GM12891 (cell line): ENCODE results near the gene MYOM1.

ENCODE experiments used
- DNase-seq: peaks from one replicate; pipeline ENCODE4 v3.0.0; 2011; ENCODE audit warnings: low spot score; ENCODE audit not compliant: insufficient read length
- FAIRE-seq: peaks from 2 replicates; lab custom pipeline; 2011; peaks lifted over from hg19 to GRCh38; lab: Jason Lieb, UNC
- PAX5 ChIP-seq: IDR thresholded peaks from 2 replicates; pipeline ENCODE4 v1.6.1; 2011; ENCODE audit warnings: low read length, moderate library complexity, mild to moderate bottlenecking; ENCODE audit not compliant: insufficient read depth, severe bottlenecking
- POLR2A ChIP-seq: IDR thresholded peaks from 2 replicates; pipeline ENCODE4 v1.6.1; 2011; ENCODE audit warnings: low read depth, low read length, control low read depth
- POLR2AphosphoS5 ChIP-seq: IDR thresholded peaks from 2 replicates; pipeline ENCODE4 v1.6.1; 2011; ENCODE audit warnings: low read depth, low read length, control low read depth
- POU2F2 ChIP-seq: IDR thresholded peaks from 2 replicates; pipeline ENCODE4 v1.6.1; 2011; ENCODE audit warnings: low read depth, mild to moderate bottlenecking, control low read depth, low read length, moderate library complexity
- SPI1 ChIP-seq: IDR thresholded peaks from 2 replicates; pipeline ENCODE4 v1.6.1; 2011; ENCODE audit warnings: low read depth, low read length, control low read depth
- TAF1 ChIP-seq: IDR thresholded peaks from 2 replicates; pipeline ENCODE4 v1.6.1; 2011; ENCODE audit warnings: low read depth, low read length, control low read depth

MYOM1 gene

DNA sequence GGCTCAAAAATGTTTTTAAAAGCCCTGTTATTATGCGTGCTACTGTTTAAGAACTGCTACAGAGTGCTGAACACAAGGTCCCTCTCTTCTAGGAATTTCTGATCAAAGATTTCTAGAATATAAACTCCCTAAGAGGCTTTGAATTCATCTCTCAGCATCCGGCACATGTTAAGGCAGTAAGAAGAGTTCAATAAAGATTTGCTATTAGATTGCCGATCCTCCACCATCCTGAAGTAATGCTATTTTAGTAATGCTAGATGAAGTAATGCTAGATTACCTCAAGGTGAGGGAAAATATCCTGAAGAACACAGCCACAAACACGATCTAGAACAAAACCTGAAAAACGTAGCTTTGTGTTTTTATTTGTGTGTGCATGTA is 41.2 kb upstream of the MYOM1 start:
- FAIRE-seq (peak; percentile 33), DNase-seq (no peak)
- TF ChIP-seq POLR2AphosphoS5 (peak; percentile 4; the same call in 1 of the 2 replicates), PAX5 (no peak), TAF1 (no peak), POU2F2 (no peak)

DNA sequence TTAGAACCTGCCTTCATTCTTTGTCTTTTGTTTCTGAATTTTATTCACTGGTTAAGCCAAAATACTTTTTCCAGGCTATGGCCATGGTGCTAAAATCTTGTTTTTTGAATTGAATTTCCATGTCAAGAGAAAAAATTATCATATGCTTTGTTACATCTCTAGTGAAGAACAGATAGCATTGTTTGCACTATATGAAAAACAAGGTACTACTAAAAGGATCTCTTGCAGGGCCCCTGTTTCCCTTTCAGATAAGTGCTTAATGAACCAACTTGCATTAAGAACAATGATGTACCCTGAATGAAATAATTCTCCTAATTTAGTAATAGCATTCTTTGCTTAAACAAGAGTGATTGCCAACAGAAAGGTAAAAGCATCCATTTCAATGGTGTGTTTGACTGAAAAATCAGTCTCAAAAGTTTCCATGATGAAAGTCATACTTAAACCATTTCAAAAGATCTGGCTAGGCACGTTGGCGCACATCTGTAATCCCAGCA is 37.9 kb upstream of the MYOM1 start:
- FAIRE-seq, result no peak

DNA sequence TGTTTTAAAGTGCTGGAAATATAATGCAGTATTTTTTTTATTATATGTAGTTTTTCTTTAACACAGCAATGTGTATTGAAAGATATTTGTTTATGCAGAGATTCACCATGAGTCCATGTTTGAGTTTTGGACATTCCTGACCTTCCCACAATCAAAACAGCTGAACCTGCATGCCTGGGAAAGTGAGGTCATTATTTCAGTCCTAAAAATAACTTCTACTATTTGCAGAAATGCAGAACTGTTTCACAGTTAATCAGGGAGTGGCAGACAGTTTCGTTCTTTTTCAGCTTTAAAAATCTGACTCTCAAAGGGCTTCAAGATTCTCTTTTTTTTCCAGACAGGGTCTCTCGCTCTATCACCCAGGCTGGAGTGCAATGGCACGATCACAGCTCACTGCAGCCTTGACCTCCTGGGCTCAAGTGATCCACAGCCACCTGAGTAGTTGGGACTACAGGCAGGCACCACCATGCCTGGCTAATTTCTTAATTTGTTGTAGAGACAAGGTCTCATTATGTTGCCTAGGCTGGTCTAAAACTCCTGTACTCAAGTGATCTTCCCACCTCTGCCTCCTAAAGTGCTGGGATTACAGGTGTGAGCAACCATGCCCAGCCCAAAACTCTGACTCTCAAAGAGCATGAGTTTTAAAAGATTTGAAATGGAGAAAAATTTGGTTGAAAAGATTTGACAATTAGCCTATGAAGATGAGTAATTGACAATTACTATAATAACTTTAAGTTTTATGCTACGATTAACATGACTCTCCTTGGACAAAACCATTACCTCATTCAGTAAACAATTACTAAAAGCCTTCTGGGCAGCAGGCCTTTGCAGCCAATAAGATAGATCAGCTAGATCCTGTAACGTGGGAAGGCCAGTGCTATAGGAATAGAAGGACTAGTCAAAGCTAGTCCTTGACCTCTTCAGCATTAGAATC is 37.2 kb upstream of the MYOM1 start:
- no peak for FAIRE-seq

More for the DNA sequence above, 37.9 kb upstream of the MYOM1 start:
- TF ChIP-seq POLR2AphosphoS5 (no peak), POLR2A (no peak; the same call in 1 of the 2 replicates), PAX5 (no peak), SPI1 (no peak), TAF1 (no peak), POU2F2 (no peak)
- no peak for DNase-seq

DNA sequence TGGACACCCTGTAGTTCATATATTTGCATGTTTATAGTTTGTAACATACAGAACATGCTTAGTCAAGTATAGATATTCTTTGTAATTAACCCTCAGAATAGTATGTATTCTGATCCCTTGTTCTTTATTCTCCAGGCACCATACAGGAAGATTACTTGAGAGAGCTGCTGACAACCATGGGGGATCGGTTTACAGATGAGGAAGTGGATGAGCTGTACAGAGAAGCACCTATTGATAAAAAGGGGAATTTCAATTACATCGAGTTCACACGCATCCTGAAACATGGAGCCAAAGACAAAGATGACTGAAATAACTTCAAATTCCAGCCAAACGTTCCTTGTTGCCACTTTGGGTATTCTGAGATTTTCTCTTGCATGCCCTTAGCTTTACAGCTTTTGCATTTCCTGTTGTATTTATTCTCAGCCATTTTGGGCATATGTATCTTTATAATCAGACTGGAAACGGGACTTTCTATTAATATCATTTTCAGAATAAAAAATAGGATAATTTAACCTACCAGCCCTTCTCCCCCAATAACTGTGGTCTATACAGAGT is 35.9 kb upstream of the MYOM1 start:
- TF ChIP-seq TAF1 (no peak), SPI1 (peak; percentile 76), POLR2AphosphoS5 (no peak)
- peak; percentile 89 for FAIRE-seq

More for the DNA sequence above, 37.2 kb upstream of the MYOM1 start:
- no peak for DNase-seq
- TF ChIP-seq POLR2A, result 0 out of 2 replicates have a peak, but pooled peaks have one; percentile 10
- TF ChIP-seq PAX5, result no peak
- peak; percentile 75 for TF ChIP-seq SPI1
- no peak for TF ChIP-seq POU2F2
- peak; percentile 47; the same call in 1 of the 2 replicates for TF ChIP-seq POLR2AphosphoS5

DNA sequence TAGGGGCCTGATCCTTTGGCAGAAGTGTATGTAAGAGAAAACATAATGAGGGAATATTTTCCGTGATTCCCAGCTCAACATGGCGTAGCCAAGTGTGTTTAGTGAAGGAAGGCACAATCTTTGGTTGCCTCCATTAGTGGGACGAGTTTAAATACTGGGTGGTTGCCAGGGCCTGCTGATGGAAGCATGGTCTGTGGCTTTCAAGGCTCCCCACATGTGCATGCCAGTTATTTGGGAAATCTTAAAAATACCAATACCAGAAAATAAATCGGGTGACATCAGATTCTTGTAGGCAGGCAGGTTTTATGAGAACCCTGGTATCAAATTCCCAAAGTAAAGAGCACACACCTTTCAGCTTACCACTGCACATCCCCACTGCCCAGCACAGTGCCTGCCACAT is 35.0 kb upstream of the MYOM1 start:
- no peak for FAIRE-seq

More for the DNA sequence above, 35.9 kb upstream of the MYOM1 start:
- no peak for DNase-seq

DNA sequence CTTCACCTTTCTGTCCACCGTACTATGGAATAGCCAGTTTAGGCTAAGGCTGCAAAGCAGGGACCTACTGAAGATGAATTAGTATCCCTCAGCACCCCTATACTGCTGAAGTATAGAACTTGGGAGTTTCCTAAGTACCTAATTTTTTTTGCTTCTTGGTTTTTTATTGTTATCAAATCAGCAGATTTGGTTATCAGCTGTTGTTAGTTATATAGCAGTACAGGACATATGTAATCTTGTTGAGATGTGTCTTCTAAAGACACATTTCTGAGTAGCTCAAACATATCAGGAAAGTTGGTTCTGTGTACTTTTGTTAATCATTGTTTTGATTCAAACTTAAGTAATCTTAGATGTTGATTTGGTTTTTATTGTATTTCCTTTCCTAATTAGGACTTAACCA is 33.1 kb upstream of the MYOM1 start:
- DNase-seq (no peak), FAIRE-seq (peak; percentile 5)
- 0 out of 2 replicates have a peak, but pooled peaks have one; percentile 7 for TF ChIP-seq POLR2A
- no peak for TF ChIP-seq SPI1
- no peak for TF ChIP-seq POU2F2
- TF ChIP-seq POLR2AphosphoS5, result no peak

More for the DNA sequence above, 35.0 kb upstream of the MYOM1 start:
- TF ChIP-seq POLR2A, result no peak
- no peak for TF ChIP-seq POLR2AphosphoS5
- no peak for TF ChIP-seq TAF1
- no peak for TF ChIP-seq SPI1
- no peak for TF ChIP-seq POU2F2
- TF ChIP-seq PAX5, result no peak
- no peak for DNase-seq

DNA sequence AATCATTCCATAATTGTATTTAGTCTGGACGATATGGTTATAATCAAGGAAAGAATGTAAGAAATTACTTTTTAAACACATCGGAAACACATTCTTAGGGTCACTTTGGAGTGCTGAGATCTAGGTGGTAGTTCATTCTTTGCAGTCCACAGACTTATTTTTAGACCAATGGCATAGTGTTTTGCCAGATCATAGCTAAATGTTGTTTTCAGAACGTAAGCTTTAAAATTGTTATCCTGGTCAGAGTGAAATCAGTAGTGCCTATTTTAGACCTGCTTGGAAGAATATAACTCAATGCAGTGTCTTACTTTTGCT is 32.2 kb upstream of the MYOM1 start:
- DNase-seq, result no peak
- TF ChIP-seq TAF1, result no peak
- no peak for TF ChIP-seq PAX5
- no peak for TF ChIP-seq POU2F2
- TF ChIP-seq POLR2AphosphoS5, result peak; percentile 63; the same call in 1 of the 2 replicates
- no peak for TF ChIP-seq POLR2A
- FAIRE-seq, result no peak

DNA sequence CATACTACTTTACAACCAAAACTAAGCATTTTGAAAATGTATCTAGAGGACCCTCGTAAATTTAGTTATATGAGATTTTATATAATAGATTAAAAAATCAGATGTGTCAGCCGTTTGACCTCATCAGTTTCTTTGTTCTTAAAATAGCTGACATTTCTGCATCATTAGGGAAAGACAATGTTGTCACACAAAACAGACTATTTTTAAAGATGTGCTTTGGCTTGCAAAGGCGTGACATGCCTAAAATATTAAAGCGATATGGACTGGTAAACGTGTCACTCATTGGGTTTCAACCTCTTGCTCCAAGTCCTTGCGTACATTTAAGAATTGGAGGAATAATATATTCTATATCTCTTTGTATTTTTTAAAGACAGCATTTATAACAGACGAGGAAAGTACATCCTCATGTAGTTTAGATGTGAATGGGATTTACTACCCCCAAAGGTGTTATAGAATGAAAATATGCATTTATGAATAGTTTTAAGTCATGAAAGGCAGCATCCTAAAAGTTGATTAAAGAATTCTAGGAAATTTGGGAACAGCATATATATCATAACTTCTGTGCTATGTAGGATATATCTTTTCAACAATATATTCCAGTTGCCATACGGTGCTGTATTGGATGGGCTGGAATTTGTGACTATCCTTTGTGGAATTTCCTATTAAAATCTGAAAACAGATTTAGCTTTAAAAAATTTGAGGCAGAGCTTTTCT is 31.6 kb upstream of the MYOM1 start:
- DNase-seq, result no peak
- FAIRE-seq, result no peak
- TF ChIP-seq POLR2A (peak; percentile 74), POU2F2 (no peak), PAX5 (no peak), POLR2AphosphoS5 (peak; percentile 43; the same call in 1 of the 2 replicates), SPI1 (no peak), TAF1 (no peak)
